GM21619 (cell line): ENCODE results near the gene BNIP3.
"Not testable (repeated sequence)": the region's sequence is repeated elsewhere in the genome, so short reads cannot be mapped to it uniquely, and the experiment has no call there.

ENCODE experiments used
- ATAC-seq: cut with Tn5 transposase; IDR thresholded peaks from one replicate; pipeline ENCODE4 v1.9.1; 2021; ENCODE audit not compliant: unreplicated experiment

Gene BNIP3

DNA sequence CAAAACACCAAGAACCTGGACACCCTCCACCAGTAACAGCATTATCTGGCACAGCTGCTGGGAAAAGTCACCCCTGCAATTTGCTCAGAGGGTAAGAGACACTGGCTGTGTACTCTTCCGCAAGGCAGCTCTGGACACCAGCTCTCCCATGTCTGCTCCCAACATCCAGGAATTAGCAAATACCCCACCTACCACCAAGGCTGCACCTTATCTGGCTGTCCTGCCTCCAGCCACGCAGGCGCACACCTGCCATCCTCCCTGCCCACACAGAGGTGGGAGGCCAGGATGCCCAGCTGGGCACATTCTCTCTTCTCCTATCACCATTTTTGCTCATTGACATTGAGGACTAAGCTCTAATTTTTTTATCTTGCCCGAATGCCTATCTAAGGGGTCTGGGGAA, 20.3 kb upstream of the BNIP3 start:
- ATAC-seq: no peak

- ATAC-seq: no peak
Observed at GRCh38 chr10:132001238-132001972, 19.7 kb upstream of the BNIP3 start.

GRCh38 chr10:131998845-131999681, 17.3 kb upstream of the BNIP3 start:
- ATAC-seq: no peak

DNA sequence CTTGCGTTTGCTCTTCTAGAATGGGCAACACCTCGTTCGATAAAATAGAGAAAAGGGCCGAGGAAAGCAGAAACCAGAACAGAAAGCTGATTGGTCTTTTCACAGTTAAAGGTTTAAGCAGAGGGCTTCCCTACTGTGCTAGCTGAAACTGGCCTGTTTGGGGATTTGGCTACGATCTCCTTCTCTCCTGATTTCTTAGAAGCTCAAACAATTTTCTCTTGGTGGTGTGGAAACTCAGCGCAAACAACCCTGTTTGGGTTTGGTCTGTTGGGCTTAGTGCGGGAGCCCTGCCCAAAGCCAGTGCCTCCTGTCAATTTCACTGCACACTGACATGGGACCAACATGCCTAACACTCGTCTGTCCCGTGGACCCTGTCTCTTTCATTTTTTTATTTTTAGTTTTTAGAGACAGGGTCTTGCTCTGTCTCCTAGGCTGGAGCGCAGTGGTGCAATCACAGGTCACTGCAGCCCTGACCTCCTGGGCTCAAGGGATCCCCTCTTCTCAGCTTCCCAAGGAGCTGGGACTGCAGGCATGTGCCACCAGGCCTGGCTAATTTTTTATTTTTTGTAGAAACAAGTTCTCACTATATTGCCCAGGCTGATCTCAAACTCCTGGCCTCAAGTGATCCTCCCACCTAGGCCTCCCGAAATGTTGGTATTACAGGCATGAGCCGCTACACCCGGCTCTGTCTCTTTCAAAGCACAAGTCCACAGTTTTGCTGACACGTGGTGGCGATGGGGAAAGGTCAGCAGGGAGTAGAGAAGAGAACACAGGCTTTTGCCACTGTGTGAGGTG, 16.5 kb upstream of the BNIP3 start:
- no peak for ATAC-seq

GRCh38 chr10:131997366-131998049, 15.8 kb upstream of the BNIP3 start:
- ATAC-seq: no peak

- no peak for ATAC-seq
Observed at GRCh38 chr10:131996466-131997365, 15.0 kb upstream of the BNIP3 start.

DNA sequence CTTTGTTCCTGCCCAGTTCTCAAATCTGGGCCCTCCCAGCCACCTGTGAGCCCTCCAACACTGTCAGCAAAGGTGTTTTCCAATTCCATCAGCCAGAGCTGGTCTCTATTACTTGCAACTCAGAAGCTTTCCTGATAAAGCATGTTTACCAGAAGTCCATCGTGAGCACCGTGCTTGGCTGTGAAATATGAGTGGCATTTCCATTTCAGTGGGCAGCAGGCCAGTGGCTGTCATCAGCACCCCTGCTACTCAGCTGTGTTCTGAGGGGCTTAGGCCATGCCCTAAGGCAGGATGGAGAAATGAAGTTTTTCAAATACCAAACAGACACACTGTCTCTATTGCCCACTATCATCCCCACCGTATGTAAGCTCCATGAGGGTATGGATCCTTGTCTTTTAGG, 12.7 kb upstream of the BNIP3 start:
- no peak for ATAC-seq

- no peak for ATAC-seq
Observed at GRCh38 chr10:131993275-131993674, 11.6 kb upstream of the BNIP3 start.

- no peak for ATAC-seq
Observed at GRCh38 chr10:131991726-131992125, 10.0 kb upstream of the BNIP3 start.

DNA sequence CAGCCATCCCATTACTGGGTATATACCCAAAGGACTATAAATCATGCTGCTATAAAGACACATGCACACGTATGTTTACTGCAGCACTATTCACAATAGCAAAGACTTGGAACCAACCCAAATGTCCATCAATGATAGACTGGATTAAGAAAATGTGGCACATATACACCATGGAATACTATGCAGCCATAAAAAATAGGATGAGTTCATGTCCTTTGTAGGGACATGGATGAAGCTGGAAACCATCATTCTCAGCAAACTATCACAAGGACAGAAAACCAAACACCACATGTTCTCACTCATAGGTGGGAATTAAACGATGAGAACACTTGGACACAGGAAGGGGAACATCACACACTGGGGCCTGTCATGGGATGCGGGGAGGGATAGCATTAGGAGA, 6.1 kb upstream of the BNIP3 start:
- not testable (repeated sequence) for ATAC-seq

- ATAC-seq: not testable (repeated sequence)
Observed at GRCh38 chr10:131987301-131987700, 5.6 kb upstream of the BNIP3 start.

DNA sequence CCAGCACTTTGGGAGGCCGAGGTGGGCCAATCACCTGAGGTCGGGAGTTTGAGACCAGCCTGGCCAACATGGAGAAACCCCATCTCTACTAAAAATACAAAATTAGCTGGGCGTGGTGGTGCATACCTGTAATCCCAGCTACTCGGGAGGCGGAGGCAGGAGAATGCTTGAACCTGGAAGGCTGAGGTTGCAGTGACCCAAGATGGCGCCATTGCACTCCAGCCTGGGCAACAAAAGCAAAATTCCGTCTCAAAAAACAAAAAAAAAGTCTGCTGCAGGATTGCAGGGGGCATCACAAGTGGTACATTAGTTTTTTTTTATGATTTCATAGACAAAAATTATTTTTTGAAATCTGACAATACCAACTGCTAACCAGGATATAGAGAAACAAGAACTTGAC, 5.1 kb upstream of the BNIP3 start:
- ATAC-seq: not testable (repeated sequence)

DNA sequence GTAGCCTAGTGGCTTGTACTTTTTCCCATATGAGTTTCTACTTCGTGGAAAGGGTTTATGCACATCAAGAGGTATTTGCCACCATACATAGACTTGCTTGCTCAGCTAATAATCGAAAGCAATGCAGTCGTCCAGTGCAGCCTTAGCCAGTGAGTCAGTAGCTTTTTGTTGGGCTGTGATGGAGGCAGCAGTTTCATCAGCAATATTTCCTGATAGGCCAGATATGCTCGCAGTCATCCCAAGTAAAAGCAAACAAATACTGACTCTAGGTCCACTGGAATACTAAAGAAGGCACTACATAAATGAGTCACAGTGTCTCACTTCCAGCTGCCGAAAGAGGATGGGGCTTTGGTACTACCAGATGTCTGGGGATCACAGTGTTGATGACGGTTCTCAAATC, 2.1 kb upstream of the BNIP3 start:
- no peak for ATAC-seq

DNA sequence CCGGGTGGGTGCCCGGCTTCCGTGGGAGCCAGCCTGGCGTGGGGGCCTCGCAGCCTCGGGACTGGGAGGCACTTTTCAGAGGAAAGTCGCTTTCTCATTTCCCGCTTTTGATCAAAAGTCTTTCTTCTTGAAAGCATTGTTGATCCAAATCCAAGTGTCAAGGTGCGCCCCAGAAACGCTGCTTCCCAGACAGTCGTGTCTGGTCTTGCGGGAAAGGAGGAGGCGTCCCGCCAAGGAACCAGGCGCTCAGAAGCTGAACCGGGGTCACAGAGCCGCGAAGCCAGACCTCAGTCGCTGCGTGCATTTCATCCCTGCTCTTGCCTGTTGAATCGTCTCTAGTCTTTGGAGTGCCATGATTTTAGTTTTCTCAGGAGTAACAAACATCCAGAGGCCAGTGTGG, 1.1 kb upstream of the BNIP3 start:
- ATAC-seq: no peak

DNA sequence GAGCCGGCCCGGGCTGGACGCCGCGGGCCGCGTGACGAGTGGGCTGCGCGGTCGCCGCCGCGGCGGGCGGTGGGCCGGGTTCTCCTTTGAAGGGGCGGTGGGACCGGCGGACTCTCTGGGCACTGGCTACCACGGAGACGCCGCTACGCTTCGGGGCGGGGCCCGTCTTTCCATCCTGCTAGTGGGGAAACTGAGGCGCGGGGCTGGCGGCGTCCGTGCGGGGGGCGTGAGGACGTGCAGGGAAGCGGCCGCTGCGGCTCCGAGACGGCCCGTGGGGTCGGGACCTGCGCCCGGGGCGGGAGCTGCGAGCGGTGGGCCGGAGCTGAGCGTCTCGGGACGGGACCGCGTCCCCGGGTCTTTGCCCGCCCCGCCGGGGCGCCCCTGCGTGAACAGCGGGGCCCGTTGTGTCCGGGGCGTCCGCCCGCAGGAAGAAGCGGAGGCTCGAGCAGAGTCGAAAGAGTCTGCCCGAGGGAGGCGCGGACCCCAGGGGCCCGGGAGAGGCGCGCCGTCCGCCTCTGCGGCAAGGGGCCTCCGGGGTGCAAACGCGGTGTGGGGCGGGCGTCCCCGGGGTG, 548 bp upstream of the BNIP3 start:
- ATAC-seq: peak; percentile 26

DNA sequence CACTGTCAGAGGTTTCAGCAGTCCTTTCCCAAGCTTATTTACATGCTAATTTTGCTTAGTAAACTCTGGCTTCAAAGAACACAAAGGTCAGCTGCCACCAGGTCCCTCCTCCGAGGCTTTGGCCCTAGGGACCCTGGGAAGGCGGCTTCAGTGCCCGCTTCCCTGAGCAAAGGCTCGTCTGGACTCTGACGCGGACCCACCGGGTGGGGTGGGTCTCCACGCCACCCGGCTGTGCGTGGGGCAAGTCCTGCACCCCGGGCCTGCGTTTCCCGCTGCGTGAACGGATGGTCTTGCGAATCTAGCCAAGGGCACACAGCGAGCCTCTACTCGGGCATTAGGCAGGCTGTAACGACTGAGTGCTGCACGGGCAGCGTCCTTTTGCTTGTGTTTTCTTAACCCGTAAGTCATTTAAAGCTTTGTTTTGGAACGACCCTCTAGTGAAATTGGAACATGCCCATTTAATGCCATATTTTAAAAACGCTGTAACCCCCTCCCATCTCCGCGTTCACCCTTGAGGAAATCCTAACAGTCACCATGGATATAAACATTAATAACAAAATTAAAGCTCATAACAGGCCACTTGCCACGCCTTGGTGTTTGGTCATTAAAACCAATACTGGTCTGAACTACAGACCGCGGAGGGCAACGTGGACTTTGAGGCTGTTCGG, 828 bp downstream of the BNIP3 start:
- ATAC-seq: no peak

GRCh38 chr10:131980321-131980720, 1.4 kb downstream of the BNIP3 start:
- no peak for ATAC-seq

DNA sequence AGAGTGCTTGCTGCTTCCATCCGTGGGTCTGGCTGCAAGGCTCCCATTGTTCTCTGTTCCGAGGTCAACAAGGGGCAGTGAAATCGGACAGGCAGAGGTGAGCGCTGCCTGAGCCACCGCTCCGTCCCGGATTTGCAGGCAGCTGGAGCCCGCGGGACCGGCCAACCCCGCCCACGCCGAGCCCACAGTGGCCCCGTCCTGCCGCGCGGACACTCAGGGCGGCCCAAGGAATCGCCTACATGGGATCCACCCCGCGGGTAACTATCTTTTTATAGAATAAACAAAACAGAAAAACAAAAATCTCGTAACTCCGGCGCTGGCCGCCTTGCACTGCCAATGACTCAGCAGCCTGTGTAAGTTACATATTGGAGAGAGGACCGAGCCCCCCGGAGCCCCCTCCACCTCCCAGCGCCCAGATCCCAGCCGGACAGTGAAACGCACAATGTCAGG, 1.9 kb downstream of the BNIP3 start:
- no peak for ATAC-seq

DNA sequence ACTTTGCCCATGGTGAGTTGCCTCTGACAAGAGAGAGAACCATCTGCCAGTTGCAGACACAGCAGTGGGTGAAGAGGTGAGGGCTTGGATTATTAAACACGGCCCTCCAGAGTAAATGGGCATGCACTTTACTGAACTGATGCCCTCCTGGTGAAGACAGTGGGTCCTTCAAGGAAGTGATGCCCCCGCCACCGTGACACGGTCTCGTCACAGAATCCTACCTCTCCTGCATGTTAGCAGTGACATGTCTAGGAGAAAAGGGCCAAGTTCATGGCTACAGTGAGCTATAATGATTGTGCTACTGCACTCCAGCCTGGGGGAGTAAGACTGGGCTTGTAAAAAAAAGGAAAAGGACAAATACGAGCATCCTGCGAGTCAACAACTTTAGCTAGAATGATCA, 2.4 kb downstream of the BNIP3 start:
- ATAC-seq: no peak
